ENCODE data around the gene REXO4.

DNA sequence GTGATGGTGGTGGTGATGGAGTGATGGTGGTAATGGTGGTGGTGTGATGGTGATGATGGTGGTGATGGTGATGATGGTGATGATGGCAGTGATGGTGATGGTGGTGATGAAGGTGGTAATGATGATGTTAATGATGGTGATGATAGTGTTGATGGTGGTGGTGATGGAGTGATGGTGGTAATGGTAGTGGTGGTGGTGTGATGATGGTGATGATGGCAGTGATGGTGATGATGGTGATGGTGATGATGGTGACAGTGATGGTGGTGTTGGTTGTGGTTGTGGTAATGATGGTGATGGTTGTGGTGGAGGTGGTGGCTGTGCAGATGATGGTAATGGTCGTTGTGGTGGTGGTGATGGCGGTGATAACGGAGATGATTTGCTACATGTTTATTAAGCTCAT lies 34.4 kb downstream of the REXO4 start:
- no peak for TF ChIP-seq POLR2A (IDR thresholded peaks at IDR 0.05)
- TF ChIP-seq, protein P1, sequence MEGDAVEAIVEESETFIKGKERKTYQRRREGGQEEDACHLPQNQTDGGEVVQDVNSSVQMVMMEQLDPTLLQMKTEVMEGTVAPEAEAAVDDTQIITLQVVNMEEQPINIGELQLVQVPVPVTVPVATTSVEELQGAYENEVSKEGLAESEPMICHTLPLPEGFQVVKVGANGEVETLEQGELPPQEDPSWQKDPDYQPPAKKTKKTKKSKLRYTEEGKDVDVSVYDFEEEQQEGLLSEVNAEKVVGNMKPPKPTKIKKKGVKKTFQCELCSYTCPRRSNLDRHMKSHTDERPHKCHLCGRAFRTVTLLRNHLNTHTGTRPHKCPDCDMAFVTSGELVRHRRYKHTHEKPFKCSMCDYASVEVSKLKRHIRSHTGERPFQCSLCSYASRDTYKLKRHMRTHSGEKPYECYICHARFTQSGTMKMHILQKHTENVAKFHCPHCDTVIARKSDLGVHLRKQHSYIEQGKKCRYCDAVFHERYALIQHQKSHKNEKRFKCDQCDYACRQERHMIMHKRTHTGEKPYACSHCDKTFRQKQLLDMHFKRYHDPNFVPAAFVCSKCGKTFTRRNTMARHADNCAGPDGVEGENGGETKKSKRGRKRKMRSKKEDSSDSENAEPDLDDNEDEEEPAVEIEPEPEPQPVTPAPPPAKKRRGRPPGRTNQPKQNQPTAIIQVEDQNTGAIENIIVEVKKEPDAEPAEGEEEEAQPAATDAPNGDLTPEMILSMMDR (IDR thresholded peaks at IDR 0.05), result no peak
